ENCODE data around the gene CALCOCO1. TPM values are rescaled to one million over a fixed set of nuclear protein-coding genes. Genes with fewer than 3 reads are reported as not detected.

The CALCOCO1 gene
- total and polyA plus RNA-seq, 2 of the 13 experiments (the other 11 are each of a cell fraction or from before 2014, with no cell fraction given) = 7.7 to 47.7 TPM

- TF ChIP-seq ZNF781 (CRISPR knock-in tag; IDR thresholded peaks at IDR 0.05; ENCODE audit: borderline replicate concordance, not compliant biosample characterization) (peak; percentile 60), ELF3 (CRISPR knock-in tag; IDR thresholded peaks at IDR 0.05) (0 out of 2 replicates have a peak, but pooled peaks have one; percentile 50), HMGXB3 (CRISPR knock-in tag; IDR thresholded peaks at IDR 0.05; ENCODE audit: borderline replicate concordance) (peak; percentile 60; the same call in 1 of the 2 replicates), ARNT (IDR thresholded peaks at IDR 0.05) (no peak), TFAP4 (IDR thresholded peaks at IDR 0.05; ENCODE audit: borderline replicate concordance, low read depth) (peak; percentile 99), ELF1 (CRISPR knock-in tag; IDR thresholded peaks at IDR 0.05) (peak; percentile 82), ZNF646 (CRISPR knock-in tag; IDR thresholded peaks at IDR 0.05) (no peak), ZNF609 (CRISPR knock-in tag; IDR thresholded peaks at IDR 0.05; ENCODE audit: borderline replicate concordance) (no peak), MYC (CRISPR knock-in tag; IDR thresholded peaks at IDR 0.05; ENCODE audit: borderline replicate concordance) (peak; percentile 75; the same call in 1 of the 2 replicates), ZNF557 (CRISPR knock-in tag; IDR thresholded peaks at IDR 0.05) (no peak), ZNF766 (CRISPR knock-in tag; IDR thresholded peaks at IDR 0.05; ENCODE audit: borderline replicate concordance) (no peak), GATAD1 (CRISPR knock-in tag; IDR thresholded peaks at IDR 0.05) (peak; percentile 85)
These were observed at the start of gene CALCOCO1 (continued) for GRCh38 chr12:53727310-53728041.

All from HepG2 (cell line).